ENCODE data around the gene SLC6A19. TPM values are rescaled to one million over a fixed set of nuclear protein-coding genes. Genes with fewer than 3 reads are reported as not detected.

SLC6A19 gene
- 33.0 TPM for total RNA-seq

DNA sequence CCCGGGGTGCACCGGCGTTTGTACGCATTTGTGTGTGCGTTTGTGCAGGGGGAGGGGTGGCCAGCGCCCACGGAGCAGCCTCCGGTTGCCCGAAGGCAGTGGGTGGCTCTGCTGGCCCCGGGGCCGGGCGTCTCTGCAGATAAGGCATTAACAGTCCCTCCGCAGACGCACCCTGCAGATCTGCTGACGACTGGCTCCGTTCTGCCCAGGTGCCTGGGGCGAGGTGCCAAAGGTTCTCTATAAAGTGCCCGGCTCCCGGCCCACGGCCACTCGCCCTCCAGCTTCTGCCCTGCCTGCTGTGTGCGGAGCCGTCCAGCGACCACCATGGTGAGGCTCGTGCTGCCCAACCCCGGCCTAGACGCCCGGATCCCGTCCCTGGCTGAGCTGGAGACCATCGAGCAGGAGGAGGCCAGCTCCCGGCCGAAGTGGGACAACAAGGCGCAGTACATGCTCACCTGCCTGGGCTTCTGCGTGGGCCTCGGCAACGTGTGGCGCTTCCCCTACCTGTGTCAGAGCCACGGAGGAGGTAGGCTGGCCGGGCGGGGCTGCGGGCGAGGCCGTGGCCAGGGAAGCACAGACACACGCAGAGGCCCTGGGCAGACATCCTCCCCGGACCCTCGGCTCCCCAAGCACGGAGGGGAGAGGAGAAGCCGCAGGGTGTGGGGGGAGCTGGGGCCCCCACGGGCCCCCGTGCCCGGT lies at the start of gene SLC6A19:
Gene SLC6A19 (plus strand): TSS at position 269 of the 699 bp plus-strand sequence. CDS start 56 bp downstream, at position 325.

GRCh38 chr5:1225081-1225480 lies 23.7 kb downstream of the SLC6A19 start, which contains the start of gene SLC6A18:
SLC6A18 (plus strand) TSS chr5:1225381; CDS start chr5:1225478, 97 bp downstream.

Other genes starting within 250 kb of the SLC6A19 start
- 36.5 TPM for gene NKD2, start 192.8 kb upstream of the SLC6A19 start, total RNA-seq
- gene SLC12A7, start 89.5 kb upstream of the SLC6A19 start, total RNA-seq, result 56.3 TPM
- gene SLC6A18, start 23.8 kb downstream of the SLC6A19 start, total RNA-seq, result 0.70 TPM
- 0.47 TPM for gene TERT, start 93.5 kb downstream of the SLC6A19 start, total RNA-seq
- 158 TPM for gene CLPTM1L, start 143.5 kb downstream of the SLC6A19 start, total RNA-seq
- gene SLC6A3, start 243.8 kb downstream of the SLC6A19 start, total RNA-seq, result 0.41 TPM

Measured in metanephros (tissue), 1 donor.